GM12878 (cell line): ENCODE data around the gene RBMS1. TPM values are rescaled to one million over a fixed set of nuclear protein-coding genes. Genes with fewer than 3 reads are reported as not detected.

Experiments
- ATAC-seq: fragments of 200-7000 bp; cut with Tn5 transposase; 3 replicates; pipeline ENCODE4 v1.9.1; 2020; ENCODE audit warnings: mild to moderate bottlenecking, moderate library complexity
- BruUV-seq: library from RNA; stranded (reverse); fragments of 400-500 nt; replicated peaks from 2 replicates; lab custom pipeline; 2021; lab: Mats Ljungman, UMichigan
- CTCF ChIA-PET: fragments of 300-600 bp; sonication (Branson Sonifier 250); formaldehyde crosslinking; extraction: SDS; loops from one replicate; lab custom pipeline; 2021; ENCODE audit warnings: inconsistent platforms; lab: Yijun Ruan, JAX
- POLR2A ChIA-PET: fragments of 350-600 bp; formaldehyde crosslinking; extraction: SDS; loops from one replicate; lab custom pipeline; 2021; ENCODE audit warnings: inconsistent platforms; lab: Charles Lee
- RAD21 ChIA-PET: fragments of 300-600 bp; sonication (Branson Sonifier 250); formaldehyde crosslinking; loops from one replicate; lab custom pipeline; 2023; ENCODE audit warnings: antibody characterized with exemption; ENCODE audit not compliant: unreplicated experiment; lab: Charles Lee
- SMC1A ChIA-PET: fragments of 300-600 bp; sonication (Branson Sonifier 250); formaldehyde crosslinking; loops from one replicate; lab custom pipeline; 2023; ENCODE audit not compliant: unreplicated experiment, uncharacterized antibody; lab: Charles Lee
- DNase-seq: peaks from one replicate; pipeline ENCODE4 v3.0.0-alpha.2; 2011; ENCODE audit warnings: low read depth, low spot score
- FAIRE-seq: peaks from 3 replicates; lab custom pipeline; 2011; peaks lifted over from hg19 to GRCh38; lab: Jason Lieb, UNC
- H2AFZ ChIP-seq: 2 replicates; pipeline ENCODE4 v1.6.0; 2011; ENCODE audit warnings: low read depth, low read length, control low read depth; ENCODE audit not compliant: control insufficient read depth
- H3K27ac ChIP-seq: 2 replicates; pipeline ENCODE4 v1.5.1; 2011; ENCODE audit warnings: control low read depth; ENCODE audit not compliant: control insufficient read depth, insufficient read depth
- H3K27me3 ChIP-seq, 2 experiments: replicated peaks in 1 of 2; 2 replicates each; pipeline versions ENCODE4 v1.6.0 to v1.6.1; 2011; ENCODE audit warnings: low read length in 1 of 2; ENCODE audit not compliant: control insufficient read depth in 2 of 2, insufficient read depth in 2 of 2
- H3K36me3 ChIP-seq, 2 experiments: 2 replicates each; pipeline ENCODE4 v1.5.1; 2011; ENCODE audit warnings: low read length in 1 of 2; ENCODE audit not compliant: control insufficient read depth in 2 of 2, insufficient read depth in 2 of 2
- H3K4me1 ChIP-seq: 2 replicates; pipeline ENCODE4 v1.6.1; 2011; ENCODE audit warnings: mild to moderate bottlenecking, low read length, moderate library complexity, mixed read lengths; ENCODE audit not compliant: control insufficient read depth, insufficient read depth
- H3K4me2 ChIP-seq: 2 replicates; pipeline ENCODE4 v1.6.0; 2011; ENCODE audit warnings: control low read depth; ENCODE audit not compliant: control insufficient read depth, insufficient read depth
- H3K4me3 ChIP-seq: fragments of 200-600 bp; sonication (generic); 2 replicates; pipeline ENCODE4 v1.5.1; 2016
- H3K79me2 ChIP-seq: 2 replicates; pipeline ENCODE4 v1.6.0; 2011; ENCODE audit warnings: low read length; ENCODE audit not compliant: control insufficient read depth, insufficient read depth
- H3K9ac ChIP-seq: 2 replicates; pipeline ENCODE4 v1.8.0; 2011; ENCODE audit warnings: low read length, control low read depth, mixed read lengths; ENCODE audit not compliant: control insufficient read depth, insufficient read depth
- H3K9me3 ChIP-seq: replicated peaks from 3 replicates; pipeline ENCODE4 v1.5.1; 2011; ENCODE audit warnings: mild to moderate bottlenecking, low read length; ENCODE audit not compliant: control insufficient read depth, insufficient read depth
- H4K20me1 ChIP-seq: 2 replicates; pipeline ENCODE4 v1.6.0; 2011; ENCODE audit not compliant: control insufficient read depth, insufficient read depth
- ATF3 ChIP-seq: IDR thresholded peaks from 2 replicates; pipeline ENCODE4 v1.6.1; 2011; ENCODE audit warnings: low read depth, mild to moderate bottlenecking, low read length, moderate library complexity, borderline replicate concordance; ENCODE audit errors: extremely low read depth
- CBX3 ChIP-seq: fragments of 200-600 bp; sonication (generic); IDR thresholded peaks from 2 replicates; pipeline ENCODE4 v1.6.1; 2016; ENCODE audit warnings: low read depth, borderline replicate concordance
- HDGF ChIP-seq: fragments of 450-650 bp; IDR thresholded peaks from 2 replicates; pipeline ENCODE4 v1.6.1; 2016; ENCODE audit warnings: antibody characterized with exemption
- IKZF1 ChIP-seq: fragments of 450-650 bp; conservative IDR thresholded peaks from 2 replicates; pipeline ENCODE4 v1.6.1; 2017; ENCODE audit warnings: antibody characterized with exemption, mild to moderate bottlenecking
- IRF5 ChIP-seq: fragments of 450-650 bp; IDR thresholded peaks from 2 replicates; pipeline ENCODE4 v1.6.1; 2017; ENCODE audit warnings: borderline replicate concordance
- MTA3 ChIP-seq: IDR thresholded peaks from 2 replicates; pipeline ENCODE4 v1.6.1; 2012; ENCODE audit warnings: low read length, inconsistent platforms, borderline replicate concordance
- NFYB ChIP-seq: IDR thresholded peaks from 2 replicates; pipeline ENCODE4 v1.6.1; 2011; ENCODE audit warnings: low read depth, mild to moderate bottlenecking, low read length, improper control_type of control experiment, moderate library complexity; ENCODE audit not compliant: insufficient read depth
- NR2C1 ChIP-seq: fragments of 450-650 bp; IDR thresholded peaks from 2 replicates; pipeline ENCODE4 v1.6.1; 2017; ENCODE audit warnings: antibody characterized with exemption, mild to moderate bottlenecking, moderate library complexity
- POLR2AphosphoS5 ChIP-seq: IDR thresholded peaks from 2 replicates; pipeline ENCODE4 v1.6.1; 2011; ENCODE audit warnings: mild to moderate bottlenecking, low read length, inconsistent platforms
- RAD21 ChIP-seq: IDR thresholded peaks from 2 replicates; pipeline ENCODE4 v1.6.1; 2011; ENCODE audit warnings: mild to moderate bottlenecking, low read depth, low read length, moderate library complexity; ENCODE audit not compliant: insufficient read depth
- SRF ChIP-seq, 2 experiments: IDR thresholded peaks; 2 replicates each; pipeline ENCODE4 v1.6.1; 2011; ENCODE audit warnings: low read depth in 2 of 2, low read length in 2 of 2, mild to moderate bottlenecking in 1 of 2, moderate library complexity in 1 of 2
- ZBTB11 ChIP-seq: fragments of 450-650 bp; formaldehyde crosslinking; IDR thresholded peaks from 2 replicates; pipeline ENCODE4 v1.5.0; 2022; ENCODE audit warnings: mild to moderate bottlenecking, missing genetic modification characterization
- WGBS: methylation state at CpG from one replicate; pipeline ENCODE4 v1.1.6; 2016; ENCODE audit warnings: low lambda C conversion rate; ENCODE audit not compliant: insufficient replicate concordance, insufficient coverage; ENCODE audit errors: missing lambda C conversion rate; 5-methylcytosine and 5-hydroxymethylcytosine counted together
- in situ Hi-C: fragments of 300-500 bp; cut with MboI; formaldehyde crosslinking; loops from 9 replicates; pipeline ENCODE4 v1.14.3; 2018; ENCODE audit warnings: mixed read lengths
- intact Hi-C: fragments of 100-400 bp; cut with micrococcal nuclease; formaldehyde crosslinking; loops from one replicate; pipeline ENCODE4 v1.14.2; 2022; ENCODE audit not compliant: unreplicated experiment
- polyA plus RNA-seq, 11 experiments: library from polyadenylated mRNA; depleted of rRNA in 4 of 11; unstranded in 6 of 11; stranded (reverse) in 5 of 11; fragments of >200 nt; fragmentation: Nextera tagmentation in 4 of 11; fragmentation: Illumina TruSeq in 1 of 11; extraction: Ambion mirVana in 4 of 11; extraction: Trizol in 1 of 11; gene quantifications; 1 replicate in 1 of 11; 2 replicates in 10 of 11; pipeline versions ENCODE4 v1.2.1 to v1.2.3, GENCODE V29; 2011 to 2016; ENCODE audit warnings: inconsistent platforms in 2 of 11, missing spikeins in 2 of 11, low read depth in 1 of 11
- total RNA-seq, 4 experiments: library from RNA; depleted of rRNA in 3 of 4; stranded (reverse); fragments of >200 nt in 3 of 4; fragmentation: Illumina TruSeq in 1 of 4; extraction: Trizol in 1 of 4; gene quantifications; 2 replicates each; pipeline versions ENCODE4 v1.2.1 to v1.2.3, GENCODE V29; 2013 to 2021

RBMS1 gene
- total and polyA plus RNA-seq, 10 of the 15 experiments (the other 5 are each of a cell fraction or from before 2014, with no cell fraction given): 0.04 to 0.31 (median 0.17) TPM; not detected in 1

GRCh38 chr2:160499865-160500264, 6.3 kb upstream of the RBMS1 start:
- FAIRE-seq: no peak
- intact Hi-C loops (no loop called here), in situ Hi-C loops (no loop called here)
- Histone ChIP-seq H3K27ac (no peak overlapping the region), H2AFZ (no peak overlapping the region), H4K20me1 (no peaks in the 10 kb centered on the region), H3K4me1 (no peaks in the 10 kb centered on the region), H3K9me3 (no peaks in the 10 kb centered on the region), H3K4me3 (no peak overlapping the region), H3K4me2 (no peak overlapping the region), H3K9ac (no peak overlapping the region), H3K27me3 (peaks cover 0 to 5% of the 10 kb centered on the region in 2 experiments; a peak in 1 of 4 replicates), H3K36me3 (no peaks in the 10 kb centered on the region), H3K79me2 (no peaks in the 10 kb centered on the region)
- WGBS: 0% methylated on average over 1 of the region's 1 CpG
- SMC1A ChIA-PET: no interaction called here
- no TSS peak for BruUV-seq
- POLR2A ChIA-PET: interaction anchor here (0.6 kb wide), 1 partner anchor 108 kb away, joined by 3 read pairs; no protein-coding TSS in a partner anchor
- RAD21 ChIA-PET: no interaction called here
- TF ChIP-seq NR2C1: no peak
- TF ChIP-seq CBX3: no peak
- TF ChIP-seq POLR2AphosphoS5: no peak
- TF ChIP-seq IKZF1: no peak
- no peak for TF ChIP-seq RAD21
- DNase-seq: no peak
- CTCF ChIA-PET: no interaction called here
- ATAC-seq: no peak

GRCh38 chr2:160498137-160498536, 4.5 kb upstream of the RBMS1 start:
- CTCF ChIA-PET: interaction anchor here (0.6 to 1.5 kb wide), 2 partner anchors 18 to 473 kb away, joined by 3 read pairs; no protein-coding TSS in a partner anchor

More at GRCh38 chr2:160498137-160498536, 4.5 kb upstream of the RBMS1 start:
- Histone ChIP-seq H3K27ac (no peak overlapping the region), H4K20me1 (no peaks in the 10 kb centered on the region), H3K4me1 (no peaks in the 10 kb centered on the region), H3K4me3 (no peak overlapping the region), H2AFZ (no peak overlapping the region), H3K79me2 (no peaks in the 10 kb centered on the region), H3K9me3 (no peaks in the 10 kb centered on the region), H3K9ac (no peak overlapping the region), H3K36me3 (no peaks in the 10 kb centered on the region), H3K27me3 (peaks cover 4 to 10% of the 10 kb centered on the region in 2 experiments), H3K4me2 (no peak overlapping the region)
- intact Hi-C loops: no loop called here
- BruUV-seq: no TSS peak
- DNase-seq (no peak), ATAC-seq (no peak), FAIRE-seq (no peak)
- ChIA-PET RAD21 (no interaction called here), SMC1A (no interaction called here), POLR2A (no interaction called here)
- in situ Hi-C loops: no loop called here
- 20% methylated on average over 4 of the region's 5 CpGs for WGBS
- TF ChIP-seq ZBTB11 (no peak), ATF3 (no peak), HDGF (no peak), NFYB (no peak), MTA3 (no peak), SRF (IDR thresholded peaks at IDR 0.05; ENCODE audit: low read depth in 2 of 2, low read length in 2 of 2) (no peak), IRF5 (no peak)
